Head of caudate nucleus (tissue), 42 donors: ENCODE measurements around the gene EAF1.
"Not testable (repeated sequence)": the region's sequence is repeated elsewhere in the genome, so short reads cannot be mapped to it uniquely, and the experiment has no call there.

ENCODE experiments used
- DNase-seq, 42 donors: peaks; one replicate each; pipeline versions ENCODE4 v3.0.0 to v3.0.0-alpha.2; 2020 to 2021; ENCODE audit warnings: mixed read lengths in 7 of 42
- intact Hi-C: fragments of 100-400 bp; cut with DNase I; formaldehyde crosslinking; loops from one replicate; pipeline ENCODE4 v1.15.0; 2022

EAF1 gene

DNA sequence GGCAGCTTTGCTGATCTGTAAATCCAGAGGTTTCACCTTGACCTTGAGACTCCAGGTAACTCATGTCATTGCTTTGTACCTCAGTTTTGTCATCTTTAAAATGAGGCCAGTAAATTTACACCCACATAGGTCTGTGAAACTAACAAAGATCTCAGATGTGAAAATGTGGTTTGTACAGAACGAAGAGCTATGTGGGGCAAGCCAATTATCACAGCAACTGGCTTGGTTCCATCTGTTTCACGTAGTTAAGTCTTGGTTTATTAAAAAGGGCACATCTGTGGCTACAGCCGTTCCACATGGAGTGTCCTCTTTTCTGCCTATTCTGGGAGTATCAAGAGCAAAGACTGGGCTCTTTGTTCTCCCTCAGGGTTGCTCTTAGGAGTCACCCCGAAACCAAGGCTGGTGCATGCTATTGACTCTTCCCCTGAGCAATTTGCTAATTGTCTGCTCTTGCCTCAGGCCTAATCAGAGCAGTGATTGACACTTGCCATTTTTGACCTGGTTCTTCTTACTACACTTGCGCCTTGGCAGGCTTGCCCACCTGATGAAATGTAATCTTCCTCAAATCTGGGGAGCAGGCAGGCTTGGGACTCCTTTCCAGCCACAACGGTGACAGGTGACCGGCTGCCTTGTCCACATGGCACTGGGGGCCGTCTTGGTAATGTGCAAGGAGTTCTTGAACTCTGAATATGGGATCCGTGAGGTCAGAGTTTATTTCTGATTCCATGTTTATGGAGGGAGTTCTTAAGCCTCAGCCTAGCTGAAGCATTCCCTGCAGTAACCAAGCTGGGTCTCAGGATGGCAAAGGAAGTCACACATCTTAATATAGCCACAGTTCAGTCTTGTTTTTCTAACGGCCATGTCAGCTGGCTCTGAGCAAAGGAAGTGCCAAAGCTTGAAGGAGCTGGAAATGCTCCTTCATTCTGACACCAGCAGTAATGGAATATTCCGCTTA lies 40.1 kb downstream of the EAF1 start:
- DNase-seq, result peak in 1 of 42 donors; percentile 37
- intact Hi-C loops, result no loop called here

GRCh38 chr3:15470261-15470660 lies 42.9 kb downstream of the EAF1 start:
- DNase-seq, result no peak
- intact Hi-C loops, result no loop called here

DNA sequence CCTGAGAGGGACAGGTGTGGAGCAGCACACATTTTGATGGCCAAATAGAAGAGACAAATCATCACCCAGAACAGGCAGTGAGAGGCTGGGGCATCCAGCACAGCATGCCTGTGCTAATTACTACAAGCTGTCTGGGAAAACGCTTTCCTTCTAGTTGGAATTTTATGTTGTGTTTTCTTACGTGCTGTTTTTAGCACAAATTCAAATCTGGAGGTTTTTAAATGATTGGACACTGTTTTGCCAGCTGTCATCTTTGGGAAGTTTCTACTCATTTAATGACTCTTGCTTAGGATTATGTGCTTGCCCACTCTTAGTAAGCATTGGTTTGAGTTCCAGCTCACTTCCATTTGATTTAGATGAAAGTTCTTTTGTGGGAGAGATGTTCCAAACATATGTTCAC lies 43.5 kb downstream of the EAF1 start:
- intact Hi-C loops, result no loop called here

DNA sequence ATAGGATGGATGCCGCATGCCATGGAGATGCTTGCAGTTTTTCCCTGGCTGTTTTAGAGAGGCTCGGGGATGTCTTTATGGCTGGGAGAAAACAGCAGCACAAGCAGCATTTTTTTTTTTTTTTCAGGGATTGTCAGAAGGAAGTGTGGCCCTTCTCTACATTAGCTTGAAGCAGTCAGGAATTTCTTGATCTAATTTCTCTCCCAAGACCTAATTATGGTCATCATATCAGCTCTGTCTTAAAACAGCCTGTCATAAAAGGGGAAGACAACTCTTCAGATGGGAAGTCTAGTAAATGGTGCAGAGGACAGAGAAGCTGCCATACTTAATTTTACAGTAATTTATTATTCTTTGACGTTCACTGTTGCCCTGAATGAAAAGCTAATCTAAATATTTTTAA lies 44.5 kb downstream of the EAF1 start:
- intact Hi-C loops, result no loop called here
- no peak for DNase-seq

More for the DNA sequence above, 43.5 kb downstream of the EAF1 start:
- no peak for DNase-seq

GRCh38 chr3:15475161-15475560 lies 47.8 kb downstream of the EAF1 start:
- DNase-seq, result no peak
- intact Hi-C loops, result no loop called here

GRCh38 chr3:15476378-15476777 lies 49.0 kb downstream of the EAF1 start:
- intact Hi-C loops, result no loop called here
- no peak for DNase-seq

DNA sequence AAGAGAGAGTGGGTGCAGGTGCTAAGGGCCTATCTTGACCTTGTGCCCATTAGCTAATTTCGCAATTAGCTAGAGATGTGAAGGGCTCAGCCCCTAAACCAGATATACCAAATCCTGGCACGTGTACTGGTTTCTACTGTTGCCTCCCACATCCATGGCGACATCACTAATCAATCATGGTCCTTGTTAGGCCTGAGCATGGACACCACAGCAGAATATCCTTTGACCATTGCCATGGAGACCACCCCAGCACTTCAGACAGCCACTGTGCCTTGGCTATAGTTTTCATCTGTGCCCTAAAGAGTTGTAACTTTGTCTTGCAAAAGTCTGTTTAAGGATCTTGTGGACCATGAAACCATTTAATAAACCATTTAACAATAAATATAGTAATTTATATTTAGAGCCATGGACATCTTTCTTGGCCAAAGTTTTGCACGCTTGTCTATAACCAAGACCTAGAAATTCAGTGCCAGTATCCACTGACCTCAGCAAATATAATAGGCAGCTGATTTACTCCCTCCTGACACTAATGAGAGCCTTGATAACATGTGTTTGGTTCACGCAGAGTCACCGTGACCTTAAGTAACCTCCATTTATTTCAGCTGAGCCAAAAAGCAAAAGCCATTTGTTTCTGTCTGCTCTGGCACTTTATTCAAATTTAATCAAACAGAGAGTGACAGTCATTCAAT lies 50.7 kb downstream of the EAF1 start:
- DNase-seq, result no peak
- intact Hi-C loops, result no loop called here

DNA sequence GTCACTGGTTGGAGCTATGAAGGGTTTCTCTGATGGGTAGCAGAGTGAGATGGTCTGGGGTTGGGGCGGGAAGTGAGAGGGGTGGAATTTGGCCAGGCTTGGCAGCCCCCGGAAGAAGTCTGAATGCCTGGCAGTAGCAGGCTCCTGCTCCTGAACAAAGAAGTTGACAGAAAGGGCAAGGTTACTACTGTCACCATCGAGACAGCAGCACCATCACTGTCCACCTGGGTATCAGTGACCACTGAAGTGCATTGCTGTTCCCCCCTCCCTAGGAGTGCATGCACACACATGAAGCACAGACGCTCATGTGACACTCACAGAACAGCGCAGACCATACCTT lies 51.2 kb downstream of the EAF1 start:
- intact Hi-C loops, result no loop called here

DNA sequence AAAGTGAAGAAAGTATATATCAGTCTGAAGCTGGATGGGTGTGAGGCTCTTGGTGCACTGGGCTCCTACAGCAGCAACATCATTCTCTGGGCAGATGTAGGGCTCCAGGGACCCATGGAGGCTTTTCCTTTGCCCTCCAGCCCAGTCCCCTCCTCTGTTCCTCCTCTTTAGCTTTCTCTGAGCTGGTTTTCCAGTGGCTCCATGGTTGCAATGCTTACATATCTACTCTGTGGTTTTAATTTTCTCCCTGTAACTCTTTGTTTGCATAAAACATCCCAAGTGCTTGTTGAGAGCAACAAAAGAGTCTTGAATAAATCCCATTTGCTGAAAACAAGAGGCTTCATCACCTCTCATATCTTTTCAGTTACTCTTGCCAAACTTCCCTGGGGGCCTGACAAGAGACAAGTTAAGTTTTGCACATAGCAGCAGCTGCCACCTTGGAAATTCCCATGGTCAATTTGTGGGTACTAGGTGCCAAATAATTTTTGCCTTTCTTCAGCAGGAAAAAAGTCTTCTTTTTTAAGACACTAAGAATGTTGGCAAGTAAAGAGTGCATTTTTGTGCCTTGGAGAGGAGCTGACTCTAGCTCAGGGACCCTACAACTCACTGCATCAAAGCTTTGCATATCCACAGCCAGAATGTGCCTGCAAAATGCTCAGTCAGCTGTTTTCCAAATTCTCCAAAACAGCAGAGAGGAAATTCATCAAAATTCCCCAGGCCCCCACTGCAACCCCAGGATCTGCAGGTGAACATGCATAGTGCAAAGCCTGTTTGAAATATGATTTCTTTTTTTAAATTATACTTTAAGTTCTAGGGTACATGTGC lies 52.2 kb downstream of the EAF1 start:
- intact Hi-C loops, result no loop called here
- no peak for DNase-seq

More for the DNA sequence above, 51.2 kb downstream of the EAF1 start:
- DNase-seq, result peak in 1 of 42 donors; percentile 25

- DNase-seq, intact Hi-C loops: not testable (repeated sequence)
These were observed 57.2 kb downstream of the EAF1 start for GRCh38 chr3:15484551-15484950.

DNA sequence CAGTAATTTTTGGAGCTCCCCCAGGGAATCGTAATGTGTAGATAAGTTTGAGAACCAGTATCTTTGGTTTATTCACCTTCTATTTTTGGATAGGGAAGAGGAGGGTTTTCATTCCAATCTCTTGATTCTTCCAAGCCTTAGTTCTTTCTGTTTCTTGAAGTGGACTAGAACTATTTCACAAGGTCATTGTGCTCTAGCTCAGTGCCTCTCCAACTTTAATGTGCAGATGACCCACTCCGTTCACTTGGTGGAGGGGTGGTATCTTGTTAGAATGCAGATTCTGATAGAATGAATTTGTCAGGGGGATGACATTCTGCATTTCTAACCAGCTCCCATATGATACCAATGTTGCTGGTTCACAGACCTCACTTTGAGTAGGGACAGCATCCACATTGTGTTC lies 58.6 kb downstream of the EAF1 start:
- DNase-seq, result no peak
- intact Hi-C loops, result no loop called here

- intact Hi-C loops, result no loop called here
- no peak for DNase-seq
These were observed 59.6 kb downstream of the EAF1 start for GRCh38 chr3:15486979-15487378.

GRCh38 chr3:15488002-15488401 lies 60.6 kb downstream of the EAF1 start:
- intact Hi-C loops, result no loop called here
- DNase-seq, result no peak

- DNase-seq, result no peak
- intact Hi-C loops, result no loop called here
These were observed 62.8 kb downstream of the EAF1 start for GRCh38 chr3:15490158-15490557.

GRCh38 chr3:15491143-15491542 lies 63.7 kb downstream of the EAF1 start:
- intact Hi-C loops, result no loop called here
- DNase-seq, result no peak
